Esophagus mucosa (tissue), 1 donor: ENCODE data around the gene TMEM132E. TPM values are rescaled to one million over a fixed set of nuclear protein-coding genes. Genes with fewer than 3 reads are reported as not detected.
A peak's percentile ranks its signal among the peaks of the same experiment; 100 is the strongest.

ENCODE experiments used
- ATAC-seq: fragments of 200-7000 bp; cut with Tn5 transposase; one replicate; pipeline ENCODE4 v1.9.1; 2020
- total RNA-seq: library from RNA; stranded (reverse); gene quantifications from one replicate; pipeline ENCODE4 v1.2.4, GENCODE V29; 2023
- donor health status: DM: yes; HTN: yes; CAD: no.

The TMEM132E gene
- total RNA-seq, 1 donor from 2014 or later = not detected

- no peak for ATAC-seq
Measured at GRCh38 chr17:34635876-34636275, 56.5 kb downstream of the TMEM132E start.

GRCh38 chr17:34637041-34637547, 57.7 kb downstream of the TMEM132E start:
- no peak for ATAC-seq

- ATAC-seq = peak; percentile 86
Measured at GRCh38 chr17:34637548-34638525, 58.5 kb downstream of the TMEM132E start.

GRCh38 chr17:34638526-34639260, 59.3 kb downstream of the TMEM132E start:
- no peak for ATAC-seq

GRCh38 chr17:34639706-34640425, 60.5 kb downstream of the TMEM132E start:
- ATAC-seq = no peak

GRCh38 chr17:34641368-34641767, 62.0 kb downstream of the TMEM132E start:
- ATAC-seq = no peak

- ATAC-seq = no peak
Measured at GRCh38 chr17:34644941-34645550, 65.7 kb downstream of the TMEM132E start.

- ATAC-seq = no peak
Measured at GRCh38 chr17:34645594-34645993, 66.2 kb downstream of the TMEM132E start.

- ATAC-seq = no peak
Measured at GRCh38 chr17:34647511-34647910, 68.1 kb downstream of the TMEM132E start.

- ATAC-seq = no peak
Measured at GRCh38 chr17:34650051-34650750, 70.8 kb downstream of the TMEM132E start.

GRCh38 chr17:34651402-34651811, 72.0 kb downstream of the TMEM132E start:
- no peak for ATAC-seq

GRCh38 chr17:34652021-34652555, 72.7 kb downstream of the TMEM132E start:
- ATAC-seq = no peak

- no peak for ATAC-seq
Measured at GRCh38 chr17:34653511-34653910, 74.1 kb downstream of the TMEM132E start.

- no peak for ATAC-seq
Measured at GRCh38 chr17:34654276-34654880, 75.0 kb downstream of the TMEM132E start.

- no peak for ATAC-seq
Measured at GRCh38 chr17:34654881-34655276, 75.5 kb downstream of the TMEM132E start.

- ATAC-seq = no peak
Measured at GRCh38 chr17:34656801-34657200, 77.4 kb downstream of the TMEM132E start.

- no peak for ATAC-seq
Measured at GRCh38 chr17:34658811-34659560, 79.6 kb downstream of the TMEM132E start.

- ATAC-seq = no peak
Measured at GRCh38 chr17:34663714-34664113, 84.3 kb downstream of the TMEM132E start.

GRCh38 chr17:34665150-34665806, 85.9 kb downstream of the TMEM132E start:
- ATAC-seq = no peak
